ENCODE data around the gene TMEM145.
A peak's percentile ranks its signal among the peaks of the same experiment; 100 is the strongest.

TMEM145 gene

GRCh38 chr19:42285988-42286348 is 27.1 kb upstream of the TMEM145 start:
- DNase-seq (ENCODE audit: low read depth), result no peak
- no peak for TF ChIP-seq CTCF (IDR thresholded peaks at IDR 0.05; ENCODE audit: insufficient read depth, low read depth, low read length, missing control alignments)
- peak overlapping the region; percentile 91 for H3K4me3 ChIP-seq (ENCODE audit: low read depth, low read length)

- DNase-seq (ENCODE audit: low read depth), result no peak
- H3K4me3 ChIP-seq (ENCODE audit: low read depth, low read length), result peak overlapping the region; percentile 91; the same call in 1 of the 2 replicates
- no peak for TF ChIP-seq CTCF (IDR thresholded peaks at IDR 0.05; ENCODE audit: insufficient read depth, low read depth, low read length, missing control alignments)
Measured at GRCh38 chr19:42286349-42287016, 26.6 kb upstream of the TMEM145 start.

- TF ChIP-seq CTCF (IDR thresholded peaks at IDR 0.05; ENCODE audit: insufficient read depth, low read depth, low read length, missing control alignments), result no peak
- H3K4me3 ChIP-seq (ENCODE audit: low read depth, low read length), result no peak overlapping the region
- no peak for DNase-seq (ENCODE audit: low read depth)
Measured at GRCh38 chr19:42287017-42287826, 25.9 kb upstream of the TMEM145 start.

- H3K4me3 ChIP-seq (ENCODE audit: low read depth, low read length), result no peak overlapping the region
- TF ChIP-seq CTCF (IDR thresholded peaks at IDR 0.05; ENCODE audit: insufficient read depth, low read depth, low read length, missing control alignments), result no peak
- DNase-seq (ENCODE audit: low read depth), result no peak
Measured at GRCh38 chr19:42287827-42288107, 25.3 kb upstream of the TMEM145 start.

GRCh38 chr19:42288387-42288786 is 24.7 kb upstream of the TMEM145 start:
- DNase-seq (ENCODE audit: low read depth), result no peak
- H3K4me3 ChIP-seq (ENCODE audit: low read depth, low read length), result no peak overlapping the region
- no peak for TF ChIP-seq CTCF (IDR thresholded peaks at IDR 0.05; ENCODE audit: insufficient read depth, low read depth, low read length, missing control alignments)

GRCh38 chr19:42288881-42289555 is 24.1 kb upstream of the TMEM145 start:
- no peak for TF ChIP-seq CTCF (IDR thresholded peaks at IDR 0.05; ENCODE audit: insufficient read depth, low read depth, low read length, missing control alignments)
- no peak for DNase-seq (ENCODE audit: low read depth)
- H3K4me3 ChIP-seq (ENCODE audit: low read depth, low read length), result no peak overlapping the region
